Mucosa of descending colon (tissue), 3 donors: Measurements from ENCODE around the gene SULT4A1. TPM values are rescaled to one million over a fixed set of nuclear protein-coding genes. Genes with fewer than 3 reads are reported as not detected.

ENCODE experiments used
- ATAC-seq: fragments of 200-7000 bp; cut with Tn5 transposase; one replicate; pipeline ENCODE4 v1.9.1; 2020; ENCODE audit warnings: mild to moderate bottlenecking, moderate library complexity
- DNase-seq, 3 donors: peaks; one replicate each; pipeline ENCODE4 v3.0.0-alpha.2; 2020
- H3K36me3 ChIP-seq: fragments of 200-600 bp; one replicate; pipeline ENCODE4 v1.8.0; 2021; ENCODE audit warnings: low read depth, mild to moderate bottlenecking
- H3K4me1 ChIP-seq: fragments of 200-600 bp; one replicate; pipeline ENCODE4 v1.8.0; 2021; ENCODE audit warnings: low read depth, mild to moderate bottlenecking
- H3K4me3 ChIP-seq: fragments of 200-600 bp; one replicate; pipeline ENCODE4 v1.8.0; 2021; ENCODE audit warnings: mild to moderate bottlenecking
- H3K9me3 ChIP-seq: fragments of 200-600 bp; one replicate; pipeline ENCODE4 v1.8.0; 2021; ENCODE audit warnings: mild to moderate bottlenecking
- CTCF ChIP-seq: fragments of 200-600 bp; IDR thresholded peaks from one replicate; pipeline ENCODE4 v1.8.0; 2022; ENCODE audit warnings: antibody characterized with exemption, mild to moderate bottlenecking
- intact Hi-C, 2 donors: fragments of 100-400 bp; cut with DNase I in 1 of 2; cut with micrococcal nuclease in 1 of 2; formaldehyde crosslinking; loops; one replicate each; pipeline versions ENCODE4 v1.11.0 to v1.11.1; 2022; cut with DNase I, micrococcal nuclease
- total RNA-seq, 3 donors: library from RNA; stranded (reverse); fragmentation: NEBNext Ultra II Directional in 2 of 3; extraction: Animal tissue kit (Norgen Biotek cat#: 25700) in 2 of 3; gene quantifications; one replicate each; pipeline versions ENCODE4 v1.2.1 to v1.2.4, GENCODE V29; 2021 to 2023
- donor health status: DM: no; HTN: no; CAD: no; lungs with moderate emphysema.
- donor health status: DM: no; HTN: no; CAD: no.
- donor health status: DM: no; HTN: yes; CAD: no.

Gene SULT4A1
- total RNA-seq, 3 donors from 2014 or later = 0.34 to 4.1 TPM; not detected in 1

GRCh38 chr22:43857367-43857766 is 4.9 kb downstream of the SULT4A1 start:
- DNase-seq = no peak
- no peak for TF ChIP-seq CTCF
- intact Hi-C loops = no loop called here

GRCh38 chr22:43855431-43855830 is 6.9 kb downstream of the SULT4A1 start:
- intact Hi-C loops = no loop called here
- peak in 1 of 3 donors; percentile 12 for DNase-seq
- ATAC-seq = no peak
- Histone ChIP-seq H3K9me3 (no peaks in the 10 kb centered on the region), H3K36me3 (no peaks in the 10 kb centered on the region), H3K4me3 (no peak overlapping the region), H3K4me1 (no peaks in the 10 kb centered on the region)
- TF ChIP-seq CTCF = no peak

More at GRCh38 chr22:43857367-43857766, 4.9 kb downstream of the SULT4A1 start:
- ATAC-seq = no peak
- Histone ChIP-seq H3K36me3 (no peaks in the 10 kb centered on the region), H3K4me1 (no peaks in the 10 kb centered on the region), H3K9me3 (no peaks in the 10 kb centered on the region), H3K4me3 (no peak overlapping the region)

GRCh38 chr22:43854786-43855271 is 7.5 kb downstream of the SULT4A1 start:
- no peak for TF ChIP-seq CTCF
- intact Hi-C loops = no loop called here
- Histone ChIP-seq H3K36me3 (no peaks in the 10 kb centered on the region), H3K4me1 (no peaks in the 10 kb centered on the region), H3K9me3 (no peaks in the 10 kb centered on the region), H3K4me3 (no peak overlapping the region)
- peak in 1 of 3 donors; percentile 27 for DNase-seq
- no peak for ATAC-seq

GRCh38 chr22:43854121-43854785 is 8.1 kb downstream of the SULT4A1 start:
- Histone ChIP-seq H3K4me1 (no peaks in the 10 kb centered on the region), H3K36me3 (no peaks in the 10 kb centered on the region), H3K4me3 (no peak overlapping the region), H3K9me3 (no peaks in the 10 kb centered on the region)
- DNase-seq (peak in 1 of 3 donors; percentile 22), ATAC-seq (no peak)
- no peak for TF ChIP-seq CTCF
- intact Hi-C loops = no loop called here

- ATAC-seq (no peak), DNase-seq (peak in 1 of 3 donors; percentile 41)
- no peak for TF ChIP-seq CTCF
- Histone ChIP-seq H3K36me3 (no peaks in the 10 kb centered on the region), H3K4me1 (no peaks in the 10 kb centered on the region), H3K4me3 (no peak overlapping the region), H3K9me3 (no peaks in the 10 kb centered on the region)
- intact Hi-C loops = no loop called here
These were observed 8.9 kb downstream of the SULT4A1 start for GRCh38 chr22:43853328-43853931.
